SIG-M5 (cell line): Measurements from ENCODE around the gene SAMD4B.

ENCODE experiments used
- DNase-seq: peaks from one replicate; lab custom pipeline; 2025; lab: John Stamatoyannopoulos, UW

Gene SAMD4B

DNA sequence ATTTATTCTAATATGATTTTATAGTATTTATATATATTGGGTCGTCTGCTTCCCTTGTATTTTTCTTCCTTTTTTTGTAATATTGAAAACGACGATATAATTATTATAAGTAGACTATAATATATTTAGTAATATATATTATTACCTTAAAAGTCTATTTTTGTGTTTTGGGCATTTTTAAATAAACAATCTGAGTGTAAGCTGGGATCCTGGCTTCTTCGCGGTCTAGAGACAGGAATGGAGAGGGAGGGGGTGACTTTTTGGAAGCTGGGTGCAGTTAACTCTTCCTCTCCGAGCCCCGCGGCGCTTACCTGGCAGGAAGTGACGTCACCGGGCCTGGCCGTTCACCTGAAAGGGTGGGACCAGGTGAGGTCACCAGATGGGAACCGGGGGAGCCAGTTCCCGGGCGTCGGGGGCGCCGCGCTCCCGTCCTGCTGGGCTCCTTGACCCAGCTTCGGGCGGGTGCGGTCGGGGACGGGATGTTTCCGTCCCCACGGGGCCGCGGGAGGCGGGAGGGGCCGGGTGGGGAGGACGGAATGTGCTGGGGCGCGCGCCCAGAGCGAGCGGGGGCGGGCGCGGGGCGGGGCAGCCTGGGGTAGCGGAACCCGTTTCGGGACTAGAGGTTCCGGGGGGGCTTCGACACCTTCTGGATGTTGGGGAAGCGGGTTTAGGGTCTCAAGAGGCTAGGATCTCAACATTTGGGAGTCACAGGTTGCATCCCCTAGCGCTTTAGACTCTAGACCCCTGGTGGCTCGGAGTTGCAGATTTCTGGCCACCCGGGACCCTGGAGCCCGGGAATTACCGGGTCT lies 67.2 kb downstream of the SAMD4B start:
- DNase-seq, result no peak

DNA sequence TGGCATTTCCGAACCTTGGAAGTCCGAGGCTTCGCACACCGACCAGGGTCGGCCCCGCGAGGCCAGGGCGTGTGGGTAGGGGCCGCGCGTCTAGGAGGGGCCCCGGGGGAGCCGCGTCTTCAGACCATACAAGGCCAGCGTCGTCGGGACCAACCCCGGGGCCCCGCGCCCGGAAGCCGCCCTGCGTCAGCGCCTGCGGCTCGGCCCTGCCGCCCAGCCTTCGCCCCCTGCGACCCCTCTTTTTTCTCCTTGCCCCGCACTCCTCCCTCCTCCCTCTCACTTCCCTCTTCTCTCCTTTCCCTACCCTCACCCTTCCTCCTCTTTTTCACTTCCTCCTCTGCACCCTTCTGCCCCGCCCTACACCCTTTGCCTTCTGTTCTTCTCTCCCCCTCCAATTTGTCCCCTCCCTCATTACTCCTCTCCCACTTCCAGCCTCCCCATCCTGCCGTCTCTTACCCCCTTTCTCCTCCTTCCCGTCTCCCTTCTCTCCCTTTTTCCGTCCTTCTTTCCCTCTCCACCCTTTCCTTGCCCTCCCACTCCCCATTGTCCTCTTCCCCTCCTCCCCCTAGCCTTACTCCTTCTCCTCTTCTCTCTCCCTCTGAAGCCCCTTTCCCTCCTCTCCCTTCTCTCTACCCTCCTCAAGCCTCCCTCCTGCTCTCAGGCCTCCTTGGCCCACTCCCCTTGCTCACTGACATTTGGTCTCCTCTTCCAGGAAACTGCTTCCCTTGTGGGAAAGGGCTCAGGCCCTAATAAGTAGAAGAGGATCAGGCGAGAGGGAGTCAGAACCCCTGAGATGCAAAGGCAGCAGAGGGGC lies 68.0 kb downstream of the SAMD4B start:
- peak; percentile 36 for DNase-seq

DNA sequence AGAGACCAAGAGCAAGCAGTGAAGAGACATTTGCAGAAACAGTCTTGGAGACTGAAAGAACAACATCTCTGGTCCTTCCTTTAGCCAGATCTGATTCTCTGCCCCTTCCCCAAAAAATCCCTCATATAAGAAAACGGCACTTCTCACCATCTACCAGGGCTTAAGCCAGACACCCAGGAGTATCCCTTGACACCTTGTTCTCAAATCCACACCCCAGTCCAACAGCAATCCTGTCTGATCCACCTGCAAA lies 68.5 kb downstream of the SAMD4B start:
- DNase-seq, result no peak

DNA sequence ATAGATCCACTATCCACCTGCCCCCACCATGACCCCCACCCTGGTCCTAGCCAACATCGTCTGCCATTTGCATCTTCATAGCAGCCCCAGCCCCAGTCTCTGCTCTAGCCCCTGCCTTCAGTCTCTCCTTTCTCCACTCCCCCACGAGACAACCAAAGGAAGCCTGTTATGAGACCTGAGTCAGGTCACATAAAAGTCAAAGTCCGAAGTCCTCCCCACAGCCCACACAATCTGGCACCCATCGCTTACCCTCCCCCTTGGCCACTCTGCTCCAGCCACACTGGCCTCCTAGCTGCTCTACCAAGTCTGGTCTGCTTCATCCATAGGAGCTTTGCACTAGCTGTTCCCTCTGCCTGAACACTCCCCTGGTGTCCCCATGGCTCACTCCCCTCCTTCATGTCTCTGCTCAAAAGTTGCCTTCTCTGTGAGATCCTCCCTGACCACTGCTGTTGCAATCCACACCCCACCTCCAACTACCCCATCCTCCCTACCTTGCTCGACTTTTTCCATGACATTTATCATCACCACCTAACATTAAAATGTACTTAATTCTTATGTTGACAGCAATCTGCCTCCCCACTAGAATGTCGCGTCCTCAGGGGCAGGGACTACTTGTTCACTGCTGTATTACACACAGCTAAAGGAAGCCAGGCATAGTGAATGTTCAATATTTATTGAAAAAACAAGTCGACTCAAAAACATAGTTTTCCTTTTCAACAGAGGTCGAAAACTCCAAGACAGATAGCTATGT lies 69.0 kb downstream of the SAMD4B start:
- no peak for DNase-seq

DNA sequence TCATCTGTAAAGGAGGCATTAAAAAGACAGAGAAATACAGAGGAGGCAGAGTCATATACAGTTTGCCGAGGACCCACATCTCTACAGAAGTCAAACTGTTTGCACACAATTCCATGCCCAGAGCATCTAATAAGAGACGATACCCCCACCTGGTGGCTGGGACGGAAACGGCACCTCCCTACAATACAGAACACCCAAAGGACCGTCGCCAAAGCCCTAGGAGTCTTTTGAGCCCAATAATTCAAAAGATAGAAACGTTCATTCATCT lies 69.5 kb downstream of the SAMD4B start:
- DNase-seq, result peak; percentile 22

DNA sequence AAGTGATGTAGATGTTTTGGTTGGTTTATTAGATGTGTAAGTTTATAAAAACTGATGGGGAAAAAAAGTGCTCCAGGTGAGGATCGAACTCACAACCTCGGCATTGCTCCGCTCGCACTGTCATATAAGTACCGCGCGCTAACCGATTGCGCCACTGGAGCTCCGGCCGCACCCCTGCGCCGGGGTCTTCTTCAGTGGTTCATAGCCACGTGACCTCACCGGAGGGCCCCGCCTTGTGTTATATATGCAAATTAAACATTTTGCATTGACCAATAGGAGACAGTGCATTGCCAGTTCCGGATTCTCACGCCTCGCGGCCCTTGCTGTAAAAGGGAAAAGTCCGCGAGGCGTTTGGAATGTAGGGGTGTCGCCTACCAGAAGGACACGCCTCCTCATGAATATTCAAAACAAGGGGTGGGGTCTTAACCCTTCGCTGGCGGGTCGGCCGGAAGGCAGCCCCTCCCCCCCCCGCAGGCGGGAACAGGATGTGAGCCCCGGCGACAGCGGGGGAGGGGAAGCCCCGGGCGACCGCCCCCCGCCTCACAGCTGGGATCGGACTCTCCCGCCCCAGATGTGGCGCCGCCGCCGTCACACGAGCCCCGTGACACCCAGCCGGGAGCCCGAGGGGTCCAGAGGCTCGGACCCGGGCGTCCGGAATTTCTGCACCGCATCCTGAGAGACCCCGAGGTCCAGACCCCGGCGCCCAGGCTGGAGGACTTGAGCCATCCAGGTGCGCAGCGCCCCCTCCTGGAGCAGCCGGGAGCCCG lies 70.1 kb downstream of the SAMD4B start, which contains the start of gene PLEKHG2:
PLEKHG2 (plus strand) TSS at position 570 of the 767 bp plus-strand sequence. CDS start 1,418 bp downstream, outside the sequence.
- DNase-seq, result peak; percentile 94

DNA sequence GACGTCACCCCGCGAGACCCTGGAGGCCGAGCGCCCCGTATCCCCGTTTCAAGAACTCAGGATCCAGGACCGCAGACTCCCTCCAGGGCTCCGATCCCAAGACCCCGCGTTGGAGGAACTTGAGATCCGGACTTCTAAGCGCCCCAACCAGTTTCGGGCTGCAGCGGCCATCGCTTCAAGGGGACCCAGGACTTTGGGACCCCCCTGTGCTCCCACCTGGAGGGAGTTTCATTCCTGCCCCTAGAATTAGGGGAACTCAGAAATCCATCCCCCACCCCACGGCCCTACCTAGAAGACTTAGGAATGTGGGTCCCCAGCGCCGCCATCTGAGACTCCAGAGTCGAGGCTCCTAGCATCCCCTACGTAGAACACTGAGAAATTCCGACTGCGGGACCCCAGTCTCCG lies 70.6 kb downstream of the SAMD4B start:
- no peak for DNase-seq

DNA sequence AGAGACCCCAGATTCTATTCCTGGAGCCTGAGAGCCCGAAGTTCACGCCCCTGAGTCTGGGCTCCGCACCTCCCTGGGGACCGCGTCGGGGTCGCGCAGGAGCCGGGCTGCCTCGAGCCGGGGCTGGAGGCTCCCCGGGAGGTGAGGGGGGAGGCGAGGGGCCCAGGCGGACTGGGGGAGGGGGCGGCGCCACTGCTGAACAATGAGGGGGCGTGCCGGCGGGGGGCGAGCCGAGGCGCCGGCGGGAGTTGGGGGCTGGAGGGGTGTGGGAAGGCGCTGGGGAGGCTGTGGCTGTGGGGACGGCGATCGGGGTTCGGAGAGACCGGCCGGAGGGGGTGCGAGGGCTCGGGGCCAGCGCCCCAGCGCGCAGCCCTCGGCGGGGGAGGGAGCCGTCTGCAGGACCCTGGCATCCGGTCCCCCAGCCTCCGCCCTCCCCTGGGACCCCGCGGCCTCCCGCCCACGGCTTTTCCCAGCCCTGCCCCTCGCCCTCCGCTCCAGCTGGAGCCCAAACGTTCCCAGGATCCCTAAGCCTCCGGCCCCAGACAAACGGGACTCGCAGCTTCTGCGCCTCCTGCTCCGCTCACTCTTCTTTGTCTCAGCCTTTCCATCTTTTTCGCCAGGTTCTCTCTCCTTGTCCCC lies 71.2 kb downstream of the SAMD4B start:
- DNase-seq, result no peak

DNA sequence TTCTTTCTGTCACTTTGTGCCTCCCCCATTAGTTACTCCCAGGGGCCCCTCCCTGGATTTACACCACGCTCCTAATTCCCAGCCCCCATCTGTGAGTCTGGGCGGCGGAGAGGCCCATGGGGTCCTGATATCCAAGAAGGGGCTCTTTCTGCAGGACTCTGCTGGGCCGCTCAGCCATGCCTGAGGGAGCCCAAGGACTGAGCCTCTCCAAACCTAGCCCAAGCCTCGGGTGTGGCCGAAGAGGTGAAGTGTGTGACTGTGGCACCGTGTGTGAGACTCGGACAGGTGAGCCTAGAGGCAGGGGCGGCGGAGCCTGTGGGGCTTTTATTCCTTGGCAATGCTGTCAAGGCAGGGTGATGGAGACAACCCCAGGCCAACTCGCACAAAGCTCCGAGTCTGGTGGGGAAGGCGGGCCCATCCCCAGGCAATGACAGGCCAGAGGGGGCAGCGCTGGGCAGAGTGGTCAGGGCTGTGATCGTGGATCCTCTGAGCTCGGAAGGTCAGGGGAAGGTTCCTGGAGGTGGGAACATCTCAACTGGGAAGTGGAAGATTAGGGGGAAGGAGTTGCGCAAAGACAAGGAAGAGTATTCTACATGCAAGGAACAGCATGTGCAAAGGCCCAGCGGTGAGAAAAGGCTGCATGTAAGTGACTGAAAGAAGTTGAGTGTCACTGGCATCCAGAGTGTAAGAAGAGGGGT lies 71.8 kb downstream of the SAMD4B start:
- DNase-seq, result no peak

DNA sequence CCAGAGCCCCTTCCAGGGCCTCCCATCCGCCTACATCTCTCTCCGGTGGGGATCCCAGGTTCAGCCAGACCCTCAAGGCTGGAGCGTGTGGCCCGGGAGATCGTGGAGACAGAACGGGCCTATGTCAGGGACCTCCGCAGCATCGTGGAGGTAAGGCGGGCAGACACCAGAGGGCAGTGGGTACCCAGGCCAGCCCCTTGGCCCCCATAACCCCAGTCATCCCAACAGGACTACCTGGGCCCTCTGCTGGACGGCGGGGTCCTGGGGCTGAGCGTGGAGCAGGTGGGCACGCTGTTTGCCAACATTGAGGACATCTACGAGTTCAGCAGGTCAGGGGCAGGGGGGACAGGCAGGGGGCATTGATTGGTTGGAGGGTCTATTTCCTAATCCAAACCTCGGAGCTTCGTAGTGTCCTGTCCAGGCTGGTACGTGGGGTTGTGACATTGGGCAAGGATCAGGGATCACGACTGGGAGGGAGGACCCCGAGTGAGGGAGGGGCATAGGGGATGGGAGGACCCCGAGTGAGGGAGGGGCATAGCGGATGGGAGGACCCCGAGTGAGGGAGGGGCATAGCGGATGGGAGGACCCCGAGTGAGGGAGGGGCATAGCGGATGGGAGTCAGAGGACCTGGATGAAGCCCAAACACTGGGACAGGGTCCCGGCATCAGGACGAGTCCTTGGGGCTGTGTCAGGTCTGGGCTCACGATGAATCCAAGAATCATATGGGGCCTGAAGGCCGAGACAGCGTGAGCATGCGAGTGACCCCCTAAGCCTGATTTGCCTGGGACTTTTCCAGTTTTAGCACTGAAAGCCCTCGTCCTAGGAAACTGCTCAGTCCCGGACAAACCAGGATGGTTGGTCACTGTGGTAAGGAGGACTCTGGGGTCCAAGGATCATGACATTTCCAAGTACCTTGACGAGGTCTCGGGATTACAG lies 73.2 kb downstream of the SAMD4B start:
- no peak for DNase-seq

DNA sequence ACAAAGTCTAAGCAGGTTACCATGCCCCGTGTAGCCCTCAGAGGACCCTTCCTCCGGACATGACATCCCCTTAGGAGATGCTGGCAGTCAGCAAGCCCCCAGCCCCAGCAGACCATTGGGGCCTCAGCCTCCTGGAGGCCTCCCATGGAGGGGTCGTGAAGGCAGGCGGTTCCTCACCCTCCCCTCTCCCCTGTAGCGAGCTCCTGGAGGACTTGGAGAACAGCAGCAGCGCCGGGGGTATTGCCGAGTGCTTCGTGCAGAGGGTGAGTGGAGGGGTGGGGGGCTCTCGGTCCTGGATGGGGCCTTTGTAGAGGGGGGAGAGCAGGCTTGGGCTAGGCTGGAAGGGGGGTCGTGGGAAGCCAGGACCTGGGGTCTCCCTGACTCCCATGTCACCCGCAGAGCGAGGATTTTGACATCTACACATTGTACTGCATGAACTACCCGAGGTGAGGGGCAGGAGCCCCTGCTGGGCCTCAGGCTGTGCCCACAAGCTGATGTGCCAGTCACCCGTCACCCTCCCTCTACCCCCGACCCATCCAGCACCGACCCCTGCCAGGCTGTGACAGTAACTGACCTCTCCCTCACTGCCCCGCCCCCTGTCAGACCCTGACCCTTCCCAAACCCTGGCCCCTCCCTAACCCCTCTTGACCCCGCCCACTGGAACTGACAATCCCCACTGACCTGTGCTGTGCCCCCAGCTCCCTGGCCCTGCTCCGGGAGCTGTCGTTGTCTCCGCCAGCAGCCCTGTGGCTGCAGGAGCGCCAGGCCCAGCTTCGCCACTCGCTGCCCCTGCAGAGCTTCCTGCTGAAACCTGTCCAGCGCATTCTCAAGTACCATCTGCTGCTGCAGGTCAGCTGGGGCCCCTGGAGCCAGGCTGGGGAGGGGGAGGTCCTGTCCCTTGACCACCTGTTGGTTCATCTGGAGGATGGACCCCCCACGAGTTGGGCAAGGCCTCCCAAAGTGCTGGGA lies 74.2 kb downstream of the SAMD4B start:
- no peak for DNase-seq

DNA sequence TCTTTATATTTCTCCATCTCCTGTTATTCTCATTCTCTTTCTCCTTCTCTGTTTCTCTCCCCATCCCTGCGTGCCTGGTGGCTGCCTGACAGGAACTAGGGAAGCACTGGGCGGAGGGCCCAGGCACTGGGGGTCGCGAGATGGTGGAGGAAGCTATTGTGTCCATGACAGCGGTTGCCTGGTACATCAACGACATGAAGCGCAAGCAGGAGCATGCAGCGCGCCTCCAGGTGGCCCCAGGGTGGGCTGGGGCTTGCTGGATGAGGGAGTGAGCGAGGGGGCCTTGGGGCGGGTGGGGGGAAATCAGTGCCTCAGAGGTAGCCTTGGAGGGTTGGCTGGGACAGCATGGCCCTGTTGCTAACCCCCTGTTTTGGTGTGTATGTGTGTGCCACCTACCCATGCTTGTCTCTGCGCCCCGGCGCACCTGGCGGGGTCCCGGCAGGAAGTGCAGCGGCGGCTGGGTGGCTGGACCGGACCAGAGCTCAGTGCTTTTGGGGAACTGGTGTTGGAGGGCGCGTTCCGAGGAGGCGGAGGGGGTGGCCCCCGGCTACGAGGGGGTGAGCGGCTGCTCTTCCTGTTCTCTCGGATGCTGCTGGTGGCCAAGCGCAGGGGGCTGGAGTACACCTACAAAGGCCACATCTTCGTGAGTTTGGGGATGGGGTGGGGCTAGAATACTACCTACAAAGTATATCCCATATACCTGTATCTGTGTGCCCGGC lies 75.4 kb downstream of the SAMD4B start:
- DNase-seq, result no peak

DNA sequence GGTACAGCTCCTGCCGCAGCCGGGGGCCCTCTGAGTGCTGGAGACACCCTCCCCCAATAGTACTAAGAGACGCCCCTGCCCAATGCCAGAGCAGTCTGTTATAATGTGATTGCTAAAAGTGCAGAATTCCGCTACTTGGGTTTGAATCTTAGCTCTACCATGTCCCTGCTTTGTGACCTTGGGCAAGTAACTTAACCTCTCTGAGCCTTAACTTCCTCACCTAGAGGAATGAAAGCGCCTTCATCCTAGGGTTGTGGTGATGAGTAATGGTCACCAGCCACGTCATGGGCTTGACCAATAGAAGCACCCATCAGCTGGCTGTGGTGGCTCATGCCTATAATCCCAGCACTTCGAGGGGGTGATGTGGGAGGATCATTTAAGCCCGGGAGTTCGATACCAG lies 76.8 kb downstream of the SAMD4B start:
- DNase-seq, result no peak

DNA sequence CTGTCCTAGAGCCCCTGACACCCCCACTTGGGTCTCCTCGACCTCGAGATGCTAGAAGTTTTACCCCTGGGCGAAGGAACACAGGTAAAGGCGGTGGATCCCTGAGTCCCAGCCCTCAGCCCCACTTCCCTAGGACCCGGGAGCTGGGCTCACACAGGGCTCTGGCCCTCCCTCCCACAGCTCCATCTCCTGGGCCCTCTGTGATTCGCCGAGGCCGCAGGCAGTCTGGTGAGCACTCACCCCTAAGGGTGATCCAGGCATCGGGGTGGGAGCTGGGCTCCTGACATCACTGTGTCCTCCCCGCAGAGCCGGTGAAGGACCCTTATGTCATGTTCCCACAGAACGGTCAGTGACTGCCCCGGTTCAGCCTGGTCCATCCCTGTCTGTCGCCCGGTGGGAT lies 78.5 kb downstream of the SAMD4B start:
- DNase-seq, result no peak

DNA sequence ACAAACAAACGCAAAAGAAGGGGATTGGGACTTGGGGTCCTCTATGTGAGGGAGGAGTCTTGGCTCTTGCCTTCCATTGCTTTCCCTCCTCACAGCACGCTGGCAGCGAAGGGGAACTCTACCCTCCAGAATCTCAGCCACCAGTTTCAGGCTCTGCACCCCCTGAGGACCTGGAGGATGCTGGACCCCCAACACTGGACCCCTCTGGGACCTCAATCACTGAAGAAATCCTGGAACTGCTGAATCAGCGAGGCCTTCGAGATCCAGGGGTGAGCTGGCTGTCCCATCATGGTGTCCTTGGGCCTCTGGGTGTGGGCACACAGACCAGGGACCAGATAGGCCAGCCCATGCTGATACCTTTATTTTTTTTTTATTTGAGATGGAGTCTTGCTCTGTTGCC lies 79.8 kb downstream of the SAMD4B start:
- DNase-seq, result no peak

DNA sequence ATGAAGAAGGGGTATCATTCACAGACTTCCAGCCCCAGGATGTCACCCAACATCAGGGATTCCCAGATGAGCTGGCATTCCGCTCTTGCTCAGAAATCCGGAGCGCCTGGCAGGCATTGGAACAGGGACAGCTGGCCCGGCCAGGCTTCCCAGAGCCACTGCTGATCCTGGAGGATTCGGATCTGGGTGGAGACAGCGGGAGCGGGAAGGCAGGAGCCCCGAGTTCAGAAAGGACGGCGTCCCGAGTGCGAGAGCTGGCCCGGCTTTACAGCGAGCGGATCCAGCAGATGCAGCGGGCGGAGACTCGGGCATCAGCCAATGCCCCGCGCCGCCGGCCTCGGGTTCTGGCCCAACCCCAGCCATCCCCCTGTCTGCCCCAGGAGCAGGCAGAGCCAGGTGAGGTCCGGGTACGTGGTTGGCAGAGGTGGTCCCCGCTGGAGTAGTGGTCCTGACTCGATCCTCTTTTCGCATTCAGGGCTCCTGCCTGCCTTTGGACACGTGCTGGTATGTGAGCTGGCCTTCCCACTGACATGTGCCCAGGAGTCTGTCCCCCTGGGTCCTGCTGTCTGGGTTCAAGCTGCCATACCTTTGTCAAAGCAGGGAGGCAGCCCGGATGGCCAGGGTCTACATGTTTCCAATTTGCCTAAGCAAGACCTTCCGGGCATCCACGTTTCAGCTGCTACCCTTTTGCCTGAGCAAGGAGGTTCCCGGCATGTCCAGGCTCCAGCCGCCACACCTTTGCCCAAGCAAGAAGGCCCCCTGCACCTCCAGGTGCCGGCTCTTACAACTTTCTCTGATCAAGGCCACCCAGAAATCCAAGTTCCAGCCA lies 81.3 kb downstream of the SAMD4B start:
- DNase-seq, result no peak

DNA sequence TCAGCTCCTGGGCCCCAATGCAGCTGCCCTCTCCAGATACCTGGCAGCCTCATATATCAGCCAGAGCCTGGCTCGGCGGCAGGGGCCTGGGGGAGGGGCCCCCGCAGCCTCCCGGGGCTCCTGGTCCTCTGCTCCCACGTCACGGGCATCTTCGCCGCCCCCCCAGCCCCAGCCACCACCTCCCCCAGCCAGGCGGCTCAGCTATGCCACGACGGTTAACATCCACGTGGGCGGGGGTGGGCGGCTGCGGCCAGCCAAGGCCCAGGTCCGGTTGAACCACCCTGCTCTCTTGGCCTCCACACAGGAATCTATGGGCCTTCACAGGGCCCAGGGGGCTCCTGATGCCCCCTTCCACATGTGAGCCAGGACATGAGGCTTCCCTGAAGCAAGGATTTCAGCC lies 82.7 kb downstream of the SAMD4B start:
- no peak for DNase-seq
